NCI-H2227 (cell line): ENCODE results near the gene FAM9C.

Experiments used
- DNase-seq: peaks from one replicate; lab custom pipeline; 2025; ENCODE audit not compliant: unreplicated experiment; lab: John Stamatoyannopoulos, UW

The FAM9C gene

DNA sequence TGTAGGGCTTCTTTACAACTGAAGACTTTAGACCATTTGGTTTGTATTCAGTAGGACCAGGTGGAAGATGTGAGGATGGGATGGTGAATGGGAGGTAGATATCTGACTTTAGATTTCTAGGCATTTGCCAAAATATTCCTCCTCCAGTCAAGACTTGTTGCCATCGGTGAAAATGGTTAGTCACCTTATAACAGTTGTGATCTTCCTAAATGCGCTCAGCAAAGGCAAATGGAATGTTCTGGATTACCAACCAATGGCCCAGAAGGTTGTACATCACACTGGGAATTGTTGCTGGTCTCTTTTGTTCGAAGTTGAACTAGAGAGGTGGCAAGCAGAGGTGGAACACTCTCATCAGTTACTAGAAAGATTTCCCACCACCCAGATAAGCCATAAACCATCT lies 35.6 kb downstream of the FAM9C start:
- no peak for DNase-seq

GRCh38 chrX:13008189-13008533 lies 36.3 kb downstream of the FAM9C start:
- peak; percentile 32 for DNase-seq

GRCh38 chrX:13007519-13008188 lies 36.8 kb downstream of the FAM9C start:
- DNase-seq, result peak; percentile 36

DNA sequence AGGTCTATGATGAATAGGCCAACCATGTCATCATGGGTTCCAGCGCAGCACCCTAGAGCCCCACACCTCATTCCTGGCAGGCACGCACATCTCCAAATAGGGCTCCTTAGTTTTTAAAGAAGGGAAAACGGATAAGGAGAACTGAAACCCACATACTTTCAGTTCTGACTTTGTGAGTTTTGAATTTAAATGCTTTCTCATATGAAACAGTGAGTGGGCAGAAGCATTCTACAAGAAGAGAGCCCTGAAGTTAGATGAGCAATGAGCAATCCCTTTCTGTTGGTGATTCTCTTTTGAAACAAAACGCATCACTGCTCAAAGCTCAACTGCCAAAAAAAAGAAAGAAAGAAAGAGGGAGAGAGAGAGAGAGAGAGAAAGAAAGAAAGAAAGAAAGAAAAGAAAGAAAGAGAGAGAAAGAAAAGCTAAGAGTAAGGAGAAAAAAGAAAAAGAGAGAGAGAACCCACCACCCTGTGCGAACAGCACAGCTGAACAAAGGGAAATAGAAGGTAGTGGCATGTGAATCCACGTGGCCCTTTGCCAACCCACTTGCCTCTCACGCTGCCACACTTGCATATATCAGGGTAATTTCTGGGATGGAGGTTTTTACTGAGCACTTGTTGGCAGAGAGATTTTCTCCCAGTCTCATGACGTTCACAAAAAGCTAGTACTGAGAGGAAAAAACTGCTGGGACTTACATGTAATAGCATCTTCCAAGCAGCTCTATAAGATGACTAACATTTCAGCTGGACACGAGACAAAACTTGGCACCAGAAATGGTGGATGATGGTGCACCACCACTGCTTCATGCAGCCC lies 38.6 kb downstream of the FAM9C start:
- no peak for DNase-seq

DNA sequence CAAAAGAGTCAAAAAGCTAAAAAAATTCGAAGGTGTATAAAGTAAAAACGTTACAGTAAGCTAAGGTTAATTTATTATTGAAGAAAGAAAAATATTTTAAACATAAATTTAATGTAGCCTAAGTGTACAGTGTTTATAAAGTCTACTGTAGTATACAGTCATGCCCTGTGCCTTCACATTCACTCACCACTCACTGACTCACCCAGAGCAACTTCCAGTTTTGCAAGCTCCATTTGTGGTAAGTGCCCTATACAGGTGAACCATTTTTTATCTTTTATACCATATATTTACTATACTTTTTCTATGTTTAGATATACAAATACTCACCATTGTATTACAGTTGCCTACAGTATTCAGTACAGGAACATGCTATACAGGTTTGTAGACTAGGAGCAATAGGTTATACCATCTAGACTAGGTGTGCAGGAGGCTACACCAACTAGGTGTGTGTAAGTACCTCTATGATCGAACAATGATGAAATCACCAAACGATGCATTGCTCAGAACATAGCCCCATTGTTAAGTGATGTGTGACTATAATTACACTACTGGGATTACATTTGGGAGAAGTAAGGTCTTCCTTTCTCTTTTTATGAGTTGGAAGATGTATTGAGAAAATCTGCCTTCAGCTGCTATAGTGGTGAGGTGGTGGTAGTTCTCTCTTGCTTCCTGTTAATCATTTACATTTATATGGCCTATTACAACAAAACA lies 42.3 kb downstream of the FAM9C start:
- no peak for DNase-seq

DNA sequence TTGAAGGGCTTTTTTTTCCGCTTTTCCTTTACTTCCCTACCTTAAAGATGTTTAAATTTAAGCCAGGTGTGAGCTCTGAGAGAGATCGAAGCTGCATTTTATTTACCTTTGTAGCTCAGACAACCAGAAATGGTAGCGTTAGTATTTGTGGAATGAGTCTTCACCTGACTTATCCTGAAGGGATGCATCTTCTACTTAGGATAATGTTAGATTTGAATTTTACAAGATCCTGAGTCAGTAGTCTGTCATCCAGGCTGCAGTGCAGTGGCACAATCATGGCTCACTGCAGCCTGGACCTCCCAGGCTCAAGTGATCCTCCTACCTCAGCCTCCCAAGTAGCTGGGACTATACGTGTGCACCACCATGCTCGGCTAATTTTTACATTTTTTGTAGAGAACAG lies 43.3 kb downstream of the FAM9C start:
- DNase-seq, result no peak

DNA sequence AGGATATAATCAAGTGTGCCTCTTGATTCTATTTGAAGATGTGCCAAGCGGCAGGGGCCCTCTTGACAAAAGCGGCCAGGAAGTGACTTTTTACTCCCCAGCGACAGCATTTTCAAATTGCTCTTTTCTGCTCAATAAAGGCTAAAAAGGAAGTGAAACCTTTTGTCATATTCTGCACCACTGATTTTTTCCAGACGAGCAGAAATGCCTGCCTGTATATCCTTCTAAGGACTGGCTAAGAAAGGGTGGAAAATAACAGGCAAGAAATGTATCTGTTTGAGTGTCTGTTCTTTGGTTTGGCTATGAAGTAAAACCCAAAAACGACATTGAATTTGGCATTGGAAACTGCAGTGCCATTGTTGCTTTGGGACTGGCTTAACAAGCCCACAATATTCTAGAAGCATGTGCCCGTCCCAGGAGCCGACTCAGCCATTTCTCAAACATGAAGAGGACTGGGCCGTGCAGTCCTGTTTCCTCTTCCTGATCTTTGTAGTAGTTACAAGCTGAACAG lies 44.1 kb downstream of the FAM9C start:
- peak; percentile 12 for DNase-seq

DNA sequence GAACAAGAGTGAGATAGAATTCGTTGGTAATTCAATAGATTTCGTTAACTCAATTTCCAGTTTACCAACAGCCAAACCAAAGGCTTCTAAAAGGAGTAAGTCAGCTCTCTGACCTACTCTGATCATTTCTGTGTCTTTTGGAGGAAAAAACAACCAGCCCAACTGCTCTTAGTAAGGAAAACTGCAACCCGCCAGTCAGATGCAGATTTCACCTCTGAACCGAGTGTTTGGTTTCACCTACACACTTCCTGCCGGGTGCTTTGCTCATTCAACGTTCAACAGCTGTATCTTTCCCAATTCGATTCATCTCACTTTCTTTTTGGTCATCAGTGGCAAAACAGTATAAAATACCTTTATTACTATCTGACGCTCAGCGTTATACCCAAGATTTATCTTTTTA lies 45.0 kb downstream of the FAM9C start:
- DNase-seq, result no peak

DNA sequence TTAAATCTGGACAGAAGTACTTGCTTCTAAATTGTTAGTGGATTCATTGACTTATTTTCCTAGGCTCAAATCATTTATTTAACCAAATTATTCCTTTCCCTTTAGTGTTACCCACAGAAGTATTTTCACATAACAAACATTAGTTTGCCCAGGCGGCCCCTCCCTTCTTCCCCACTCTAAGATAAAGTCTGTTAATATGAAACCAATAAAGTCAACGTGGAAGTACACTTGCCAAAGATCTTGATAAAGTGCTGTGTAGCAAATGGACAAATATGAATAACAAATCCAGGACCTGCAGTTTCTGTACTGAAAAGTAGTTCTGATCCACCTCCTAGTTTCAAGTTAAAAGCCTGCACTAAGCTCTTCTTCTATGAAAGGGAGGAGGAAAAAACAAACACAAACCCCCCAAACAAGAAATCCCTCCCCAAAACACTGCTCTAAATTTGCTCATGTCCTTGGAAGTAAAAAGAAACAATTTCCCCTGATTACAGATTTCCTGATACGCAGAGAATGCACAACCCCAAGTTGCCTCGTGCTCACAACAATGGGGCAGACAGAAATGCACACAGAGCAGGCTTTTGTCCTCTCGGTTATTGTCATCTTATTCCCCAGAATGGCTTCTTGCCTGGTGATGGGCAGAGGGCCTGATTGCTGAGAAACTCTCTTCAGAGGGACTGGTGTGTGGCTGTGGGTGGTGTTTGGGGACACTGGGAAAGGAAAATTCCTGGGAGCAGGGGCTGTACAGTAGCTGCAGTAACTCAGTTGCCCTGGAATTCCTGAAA lies 46.3 kb downstream of the FAM9C start:
- no peak for DNase-seq

DNA sequence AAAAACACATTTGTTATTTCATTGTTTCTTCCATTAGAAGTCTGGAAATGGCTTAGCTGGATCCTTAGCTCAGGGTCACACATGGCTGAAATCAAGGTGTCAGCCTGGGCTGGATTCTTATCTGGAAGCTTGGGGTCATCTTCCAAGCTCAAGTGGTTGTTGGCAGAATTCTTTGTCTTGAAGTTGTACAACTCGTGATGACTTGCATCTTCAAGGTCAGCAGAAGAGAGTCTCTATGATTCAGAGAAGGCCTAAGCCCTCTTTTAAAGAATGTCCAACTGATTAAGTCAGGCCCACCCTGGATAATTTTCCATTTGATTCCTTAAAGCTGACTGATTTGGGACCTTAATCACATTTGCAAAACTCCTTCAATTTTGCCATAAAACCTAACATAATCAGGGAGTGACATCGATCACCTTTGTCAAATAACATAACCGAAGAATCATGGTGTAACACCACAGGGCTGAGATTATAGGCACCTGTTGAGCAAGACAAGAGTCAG lies 47.4 kb downstream of the FAM9C start:
- no peak for DNase-seq

GRCh38 chrX:12994321-12994720 lies 50.1 kb downstream of the FAM9C start:
- no peak for DNase-seq

DNA sequence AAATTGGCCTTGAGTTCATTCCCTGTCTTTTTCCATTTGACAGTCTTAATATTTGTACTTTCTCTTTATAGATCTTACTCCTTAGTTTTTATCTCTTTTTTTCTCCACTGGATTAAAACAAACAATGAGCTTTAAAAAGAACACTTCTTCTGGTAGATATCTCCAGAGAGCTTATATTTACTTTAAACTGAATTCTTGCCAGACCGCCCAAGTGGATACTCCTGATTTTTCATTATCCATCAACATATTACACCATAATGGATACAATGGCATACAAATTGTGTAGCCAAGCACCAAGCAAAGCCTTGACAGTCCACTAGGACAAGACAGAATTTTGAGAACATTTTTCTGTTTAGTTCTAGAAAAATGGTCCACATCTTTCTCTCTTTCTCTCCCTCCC lies 50.6 kb downstream of the FAM9C start:
- DNase-seq, result no peak

- no peak for DNase-seq
Measured at GRCh38 chrX:12992544-12993118, 51.8 kb downstream of the FAM9C start.

- DNase-seq, result no peak
Measured at GRCh38 chrX:12991575-12991974, 52.8 kb downstream of the FAM9C start.

DNA sequence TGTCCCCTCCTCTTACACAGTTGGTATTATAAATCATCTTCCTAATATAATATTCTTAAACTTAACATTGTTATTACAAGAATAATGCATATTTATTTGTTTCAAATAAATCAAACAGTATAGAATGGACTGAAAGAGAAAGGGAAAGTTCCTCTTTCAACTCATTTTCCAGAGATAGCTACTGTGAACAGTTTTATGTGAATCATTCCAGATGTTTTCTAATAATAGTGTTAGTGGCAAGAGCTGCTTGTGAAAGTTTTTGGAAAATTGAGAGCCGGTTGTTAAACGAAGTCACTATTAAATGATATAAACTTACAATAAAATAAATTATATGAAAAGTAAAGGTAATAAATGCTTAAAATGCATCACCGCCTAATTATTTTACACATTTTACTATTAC lies 55.0 kb downstream of the FAM9C start:
- DNase-seq, result no peak

- no peak for DNase-seq
Measured at GRCh38 chrX:12988797-12989196, 55.6 kb downstream of the FAM9C start.

- DNase-seq, result no peak
Measured at GRCh38 chrX:12987900-12988594, 56.4 kb downstream of the FAM9C start.

DNA sequence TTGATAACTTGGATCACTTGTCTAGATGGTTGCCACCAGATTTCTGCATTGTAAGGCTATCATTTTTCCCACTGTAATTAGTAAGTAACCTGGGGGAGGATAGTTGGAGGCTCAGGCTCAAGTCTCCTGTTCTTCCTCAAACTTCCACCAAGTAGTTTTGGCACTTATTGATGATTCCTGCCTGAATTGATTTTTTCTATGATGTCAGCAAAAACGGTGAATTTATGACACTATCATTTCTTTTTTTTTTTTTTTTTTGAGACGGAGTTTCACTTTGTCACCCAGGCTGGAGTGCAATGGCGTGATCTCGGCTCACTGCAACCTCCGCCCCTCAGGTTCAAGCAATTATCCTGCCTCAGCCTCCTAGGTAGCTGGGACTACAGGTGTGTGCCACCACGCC lies 57.1 kb downstream of the FAM9C start:
- no peak for DNase-seq

DNA sequence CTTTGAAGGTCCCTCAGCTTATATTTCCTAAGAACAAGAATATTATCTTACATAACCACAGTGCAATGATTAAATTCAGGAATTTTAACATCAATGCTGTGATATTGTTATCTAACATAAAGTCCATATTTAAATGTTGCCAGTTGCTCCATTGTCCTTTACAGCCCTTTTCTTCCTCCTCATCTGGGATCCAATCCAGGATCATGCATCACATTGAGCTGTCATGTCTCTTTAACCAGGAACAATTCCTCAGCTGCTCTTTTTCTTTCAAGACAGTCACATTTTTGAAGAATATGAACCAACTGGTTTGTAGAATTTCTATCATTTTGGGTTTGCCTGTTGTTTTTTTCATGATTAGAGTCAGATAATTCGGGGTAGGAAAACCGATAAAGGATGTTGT lies 57.5 kb downstream of the FAM9C start:
- no peak for DNase-seq

DNA sequence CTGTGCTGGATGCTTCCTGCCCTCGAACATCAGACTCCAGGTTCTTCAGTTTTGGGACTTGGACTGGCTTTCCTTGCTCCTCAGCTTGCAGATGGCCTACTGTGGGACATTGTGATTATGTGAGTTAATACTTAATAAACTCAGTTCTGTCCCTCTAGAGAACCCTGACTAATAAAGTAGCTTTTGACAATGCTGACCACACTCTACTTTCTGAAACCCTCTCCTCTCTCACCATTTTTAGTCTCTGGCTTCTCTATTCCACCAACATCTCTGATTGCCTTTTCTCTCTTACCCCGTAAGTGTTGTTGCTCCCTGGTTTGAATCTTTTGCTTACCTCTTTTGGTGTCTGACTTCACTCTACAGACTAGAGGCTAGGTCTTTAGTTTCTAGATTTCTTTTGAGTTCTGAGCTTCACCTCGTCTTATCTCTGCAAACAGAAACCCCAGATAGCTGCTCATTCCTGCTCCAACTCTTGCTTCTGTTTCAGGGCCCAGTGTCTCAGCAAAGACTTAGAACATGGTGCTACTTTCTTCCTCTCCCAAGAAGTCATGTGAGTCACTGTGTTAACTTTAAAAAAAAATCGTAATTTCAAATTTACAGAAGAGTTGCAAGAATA lies 58.1 kb downstream of the FAM9C start:
- DNase-seq, result no peak
